Measurements from ENCODE around the gene POU2F1.

- TF ChIP-seq POLR2A (IDR thresholded peaks at IDR 0.05; ENCODE audit: low read depth, low read length) (no peak), POLR2AphosphoS5 (IDR thresholded peaks at IDR 0.05; ENCODE audit: insufficient read depth, low read depth, low read length) (no peak), EZH2 (IDR thresholded peaks at IDR 0.05; ENCODE audit: borderline replicate concordance, low read depth, low read length, severe bottlenecking) (no peak), CTCF (IDR thresholded peaks at IDR 0.05; ENCODE audit: extremely low read depth in 1 of 2, insufficient read depth in 1 of 2, low read depth in 1 of 2, low read length in 2 of 2) (no peak), JUN (IDR thresholded peaks at IDR 0.05; ENCODE audit: borderline replicate concordance, insufficient read depth, insufficient read length, low read depth) (no peak), MAX (IDR thresholded peaks at IDR 0.05; ENCODE audit: insufficient read depth, insufficient read length) (no peak), GATA2 (IDR thresholded peaks at IDR 0.05; ENCODE audit: insufficient read depth, insufficient read length, low read depth, low read length) (no peak)
Observed at GRCh38 chr1:167357305-167357704, 136.6 kb downstream of the POU2F1 start.
